Measurements from ENCODE around the gene SLC29A1. TPM values are rescaled to one million over a fixed set of nuclear protein-coding genes. Genes with fewer than 3 reads are reported as not detected.
"Not testable (repeated sequence)": the region's sequence is repeated elsewhere in the genome, so short reads cannot be mapped to it uniquely, and the experiment has no call there.

SLC29A1 gene
- total RNA-seq, 1 experiment from 2014 or later: 20.4 TPM

DNA sequence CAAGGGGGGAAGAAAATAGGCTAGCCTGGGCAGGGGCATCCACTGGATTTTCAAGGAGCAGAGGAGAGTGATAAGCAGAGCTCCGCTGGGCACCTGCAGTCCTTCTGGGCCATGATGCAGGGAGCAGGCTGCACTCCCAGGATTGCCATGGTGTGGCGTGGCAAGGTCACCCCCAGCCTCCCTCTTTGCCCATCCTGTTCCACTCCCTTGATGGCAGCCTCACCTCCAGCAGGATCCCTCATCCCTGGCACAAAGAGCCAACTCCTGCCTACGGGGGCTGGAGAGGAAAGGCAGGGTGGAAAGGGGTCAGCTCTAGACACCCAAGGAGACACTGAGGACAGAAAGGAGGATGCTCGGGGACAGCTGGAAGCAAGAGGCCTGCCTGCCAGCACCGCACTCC is 29.1 kb upstream of the SLC29A1 start:
- DNase-seq (ENCODE audit: low read depth): no peak

GRCh38 chr6:44196351-44196750 is 27.0 kb upstream of the SLC29A1 start:
- not testable (repeated sequence) for DNase-seq (ENCODE audit: low read depth)

DNA sequence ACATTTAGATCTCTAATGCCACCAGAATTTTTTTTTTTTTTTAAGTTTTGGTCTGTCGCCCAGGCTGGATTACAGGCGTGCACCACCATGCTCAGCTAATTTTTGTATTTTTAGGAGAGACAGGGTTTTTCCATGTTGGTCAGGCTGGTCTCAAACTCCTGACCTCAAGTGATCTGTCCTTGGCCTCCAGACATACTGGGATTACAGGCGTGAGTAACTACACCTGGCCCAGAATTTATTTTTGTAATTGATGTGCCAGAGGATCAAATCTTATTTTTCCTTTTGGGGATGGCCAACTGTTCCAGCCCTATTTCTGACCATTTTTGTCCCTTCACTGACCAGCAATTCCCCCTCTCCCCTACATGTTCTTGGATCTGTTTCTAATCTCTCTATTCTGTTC is 24.7 kb upstream of the SLC29A1 start:
- DNase-seq (ENCODE audit: low read depth): no peak

DNA sequence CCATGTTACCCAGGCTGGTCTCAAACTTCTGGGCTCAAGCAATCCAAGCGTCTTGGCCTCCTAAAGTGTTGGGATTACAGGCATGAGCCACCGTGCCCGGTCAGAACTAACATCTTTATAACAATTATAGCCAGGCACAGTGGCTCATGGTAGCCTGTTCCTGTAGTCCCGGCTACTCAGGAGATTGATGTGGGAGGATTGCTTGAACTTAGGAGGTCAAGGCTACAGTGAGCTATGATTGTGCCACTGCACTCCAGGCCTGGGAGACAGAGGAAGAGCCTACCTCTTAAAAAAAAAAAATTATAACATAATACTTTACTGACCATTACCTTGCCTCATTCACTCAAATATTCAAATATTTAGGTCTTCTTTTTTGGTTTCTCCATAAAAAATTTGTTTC is 23.5 kb upstream of the SLC29A1 start:
- no peak for DNase-seq (ENCODE audit: low read depth)

- no peak for DNase-seq (ENCODE audit: low read depth)
Observed at GRCh38 chr6:44201200-44201599, 22.2 kb upstream of the SLC29A1 start.

DNA sequence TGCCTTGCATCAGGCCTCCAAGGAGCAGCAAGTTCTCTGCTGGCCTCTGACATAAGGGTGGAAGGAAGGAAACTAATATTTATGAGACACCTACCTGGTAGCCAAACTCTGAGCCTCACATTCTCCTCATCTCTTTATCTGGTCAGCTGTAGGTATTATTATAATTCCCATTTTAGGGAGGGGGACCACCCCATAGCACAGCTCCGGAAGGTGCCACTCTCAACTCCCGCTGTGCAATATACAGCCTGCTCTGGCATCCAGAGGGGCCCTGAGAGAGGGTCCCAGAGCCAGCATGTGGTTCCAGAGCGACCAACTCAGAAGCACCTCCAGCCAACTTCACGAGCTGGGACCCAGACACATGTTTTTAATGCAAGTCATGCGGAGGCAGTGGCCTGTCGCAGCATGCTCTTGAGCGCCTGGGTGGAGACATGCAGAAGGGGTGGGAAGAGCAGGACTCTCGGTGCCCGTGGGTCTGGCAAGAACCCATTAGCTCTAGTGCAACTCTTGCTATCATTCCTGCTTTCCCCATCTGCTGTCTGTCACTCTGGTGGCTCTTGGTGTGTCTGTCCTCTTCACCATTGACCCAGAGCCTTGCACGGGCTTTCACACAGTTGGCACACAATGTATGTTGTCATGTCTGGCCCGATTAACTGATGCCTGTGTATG is 21.6 kb upstream of the SLC29A1 start:
- no peak for DNase-seq (ENCODE audit: low read depth)

- no peak for DNase-seq (ENCODE audit: low read depth)
Observed at GRCh38 chr6:44202332-44202971, 20.9 kb upstream of the SLC29A1 start.

GRCh38 chr6:44202972-44203750 is 20.2 kb upstream of the SLC29A1 start:
- no peak for DNase-seq (ENCODE audit: low read depth)

GRCh38 chr6:44203955-44204354 is 19.4 kb upstream of the SLC29A1 start:
- DNase-seq (ENCODE audit: low read depth): peak; percentile 48

GRCh38 chr6:44207966-44208365 is 15.4 kb upstream of the SLC29A1 start:
- no peak for DNase-seq (ENCODE audit: low read depth)

- DNase-seq (ENCODE audit: low read depth): no peak
Observed at GRCh38 chr6:44211284-44211683, 12.1 kb upstream of the SLC29A1 start.

- no peak for DNase-seq (ENCODE audit: low read depth)
Observed at GRCh38 chr6:44214307-44214706, 9.1 kb upstream of the SLC29A1 start.

GRCh38 chr6:44216677-44217331 is 6.6 kb upstream of the SLC29A1 start, which contains the start of gene MYMX:
TSS of gene MYMX (plus strand) at chr6:44216926. CDS start at chr6:44217472, 546 bp downstream.
- DNase-seq (ENCODE audit: low read depth): no peak

DNA sequence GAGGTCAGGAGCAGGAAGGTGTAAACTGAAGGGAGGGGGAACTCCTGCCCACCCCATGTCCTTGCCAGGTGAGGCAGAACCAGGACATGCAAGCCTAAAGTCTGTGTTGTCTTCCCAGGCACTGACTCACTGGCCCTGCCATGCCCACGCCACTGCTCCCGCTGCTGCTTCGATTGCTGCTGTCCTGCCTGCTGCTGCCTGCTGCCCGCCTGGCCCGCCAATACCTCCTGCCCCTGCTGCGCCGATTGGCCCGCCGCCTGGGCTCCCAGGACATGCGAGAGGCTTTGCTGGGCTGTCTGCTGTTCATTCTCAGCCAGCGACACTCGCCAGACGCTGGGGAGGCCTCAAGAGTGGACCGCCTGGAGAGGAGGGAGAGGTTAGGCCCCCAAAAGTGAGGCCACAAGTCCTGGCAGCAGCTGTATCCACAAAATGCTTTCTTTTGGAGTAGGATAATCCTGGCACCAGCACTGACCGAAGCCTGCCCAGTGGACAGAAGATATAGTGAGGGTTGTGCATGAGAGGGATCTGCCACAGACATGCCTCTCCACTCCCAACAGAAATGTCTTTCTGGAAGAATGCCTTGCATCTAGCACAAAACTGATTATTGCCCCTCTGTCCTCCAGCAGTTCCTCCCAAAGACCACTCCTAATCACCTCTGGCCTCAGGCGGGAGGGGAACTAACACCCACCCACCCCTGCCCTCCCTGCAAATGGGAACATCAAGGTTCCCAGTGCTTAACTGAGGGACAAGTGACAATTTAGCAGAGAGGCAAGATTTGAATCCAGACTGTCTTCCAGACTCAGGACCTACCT is 5.9 kb upstream of the SLC29A1 start:
- DNase-seq (ENCODE audit: low read depth): peak; percentile 58

DNA sequence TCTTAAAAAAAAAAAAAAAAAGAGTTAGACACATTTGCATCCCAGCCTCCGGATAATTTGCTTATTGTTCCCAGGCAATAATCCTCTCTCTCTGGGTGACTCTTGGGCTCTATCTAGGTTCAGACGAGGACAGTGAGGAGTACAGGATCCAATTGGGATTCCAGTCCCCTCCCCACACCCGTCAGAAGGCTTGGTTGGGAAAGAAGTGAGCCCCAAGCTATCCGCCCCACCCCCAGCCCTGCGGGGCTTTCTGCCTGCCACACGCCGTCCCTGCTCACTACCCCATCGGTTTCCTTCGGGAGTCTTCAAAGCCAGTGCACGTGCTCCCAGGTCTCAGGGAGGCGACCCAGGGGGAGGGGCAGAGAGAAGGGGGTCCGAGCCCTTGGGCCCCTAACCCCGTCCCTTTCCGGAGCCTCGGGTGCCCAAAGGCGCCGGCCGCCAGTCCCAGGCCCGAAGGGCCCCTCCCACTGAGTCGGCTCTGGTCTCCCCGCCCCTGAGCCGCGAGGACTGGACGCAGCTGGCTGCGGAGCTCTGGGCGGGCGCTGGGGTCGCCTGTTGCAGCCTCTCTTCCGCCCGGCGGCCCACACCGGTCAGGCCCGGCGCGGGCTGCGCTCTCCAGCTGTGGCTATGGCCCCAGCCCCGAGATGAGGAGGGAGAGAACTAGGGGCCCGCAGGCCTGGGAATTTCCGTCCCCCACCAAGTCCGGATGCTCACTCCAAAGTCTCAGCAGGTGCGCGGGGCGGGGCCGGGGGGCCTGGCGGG is 4.2 kb upstream of the SLC29A1 start:
- DNase-seq (ENCODE audit: low read depth): peak; percentile 68

- DNase-seq (ENCODE audit: low read depth): no peak
Observed at GRCh38 chr6:44219815-44220784, 3.3 kb upstream of the SLC29A1 start.

DNA sequence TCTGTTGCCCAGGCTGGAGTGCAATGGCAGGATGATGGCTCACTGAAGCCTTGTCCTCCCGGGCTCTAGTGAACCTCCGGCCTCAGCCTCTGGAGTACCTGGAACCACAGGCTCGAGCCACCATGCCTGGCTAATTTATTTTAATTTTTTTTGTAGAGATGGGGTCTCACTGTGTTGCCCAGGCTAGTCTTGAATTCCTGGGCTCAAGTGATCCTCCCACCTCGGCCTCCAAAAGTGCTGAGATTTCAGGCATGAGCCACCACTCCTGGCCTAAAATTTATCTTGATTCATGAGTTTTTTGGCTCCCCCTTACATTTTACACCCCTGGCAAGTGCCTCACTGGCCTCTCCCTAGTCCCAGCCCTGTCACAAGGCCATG is 2.5 kb upstream of the SLC29A1 start:
- DNase-seq (ENCODE audit: low read depth): no peak

DNA sequence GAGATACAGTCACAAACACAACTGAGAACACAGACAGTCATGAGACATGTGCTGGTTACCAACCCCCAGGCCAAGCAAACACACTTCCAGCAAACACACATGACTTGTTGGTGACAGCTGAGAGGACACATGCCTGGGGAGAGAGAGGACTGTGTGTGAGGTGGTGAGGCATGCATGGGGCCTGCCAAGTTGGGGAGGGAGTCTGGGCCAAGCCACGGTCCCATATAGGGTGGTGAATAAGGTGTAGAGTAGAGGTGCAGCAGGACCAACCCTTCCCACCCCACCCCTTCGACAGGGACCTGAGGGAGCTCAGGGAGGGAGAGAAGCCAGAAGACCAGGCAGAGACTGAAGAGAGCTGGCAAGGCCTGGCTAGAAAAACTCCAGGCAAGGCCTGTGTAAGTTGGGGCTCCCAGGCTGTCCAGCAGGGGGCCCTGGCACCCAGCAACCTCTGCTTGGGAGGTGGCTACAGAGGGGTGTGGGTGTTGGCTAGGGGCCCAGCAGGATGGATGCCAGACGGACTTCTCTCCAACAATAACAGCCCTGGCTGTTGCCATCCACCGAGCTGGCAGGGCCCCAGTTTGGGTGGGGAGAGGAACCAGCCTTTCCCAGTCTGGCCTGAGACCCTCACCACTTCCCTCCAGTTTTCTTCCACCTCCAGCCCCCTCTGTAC is 2.0 kb upstream of the SLC29A1 start:
- peak; percentile 98 for DNase-seq (ENCODE audit: low read depth)

GRCh38 chr6:44221961-44222335 is 1.4 kb upstream of the SLC29A1 start:
- DNase-seq (ENCODE audit: low read depth): no peak

Data from Daoy (cell line).